LNCAP (cell line): ENCODE measurements around the gene SORCS2.

ENCODE experiments used
- CTCF ChIP-seq: fragments of 450-650 bp; IDR thresholded peaks from 2 replicates; pipeline ENCODE4 v1.5.1; 2017; ENCODE audit warnings: mild to moderate bottlenecking

SORCS2 gene

GRCh38 chr4:7160951-7161440 is 31.3 kb upstream of the SORCS2 start:
- TF ChIP-seq CTCF, result no peak

DNA sequence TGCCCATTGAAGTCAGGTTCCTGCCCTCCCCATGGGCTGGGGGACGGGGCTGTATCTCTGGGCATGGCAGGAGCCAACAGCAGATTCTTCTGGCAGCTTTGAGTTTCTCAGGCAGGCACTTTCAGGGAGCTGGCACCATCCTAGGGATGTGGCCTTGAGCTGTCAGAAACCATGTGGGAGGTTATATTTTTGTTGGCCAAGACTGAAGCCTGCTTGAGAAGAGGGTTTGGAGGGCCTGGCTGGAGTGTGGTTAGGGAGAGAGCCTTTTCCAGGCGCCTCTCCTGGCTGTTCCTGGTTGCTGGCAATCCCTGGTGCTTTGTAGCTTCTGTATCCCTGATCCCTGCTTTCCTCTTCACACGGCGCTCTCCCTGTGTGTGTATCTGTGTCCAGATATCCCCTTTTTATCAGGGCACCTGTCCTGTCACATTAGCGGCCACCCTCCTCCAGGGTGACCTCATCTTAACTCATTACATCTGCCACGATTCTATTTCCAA is 30.6 kb upstream of the SORCS2 start:
- no peak for TF ChIP-seq CTCF

DNA sequence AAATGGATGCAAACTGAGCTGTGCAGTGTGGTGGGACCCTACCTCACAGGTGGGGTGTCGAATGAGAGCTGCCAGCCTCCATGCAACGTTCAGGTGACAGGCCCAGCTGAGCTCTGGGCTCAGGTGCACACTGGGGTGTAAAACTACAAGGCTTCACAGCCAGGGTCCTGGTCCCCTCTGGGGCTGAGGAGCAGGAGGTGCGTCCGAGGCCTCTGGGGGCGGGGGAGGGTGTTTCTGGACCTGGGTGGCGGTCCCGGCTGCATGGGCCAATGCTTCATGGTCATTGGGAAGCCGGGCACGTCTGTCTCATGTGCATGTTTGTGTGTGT is 26.5 kb upstream of the SORCS2 start:
- TF ChIP-seq CTCF, result no peak

- TF ChIP-seq CTCF, result no peak
These were observed 26.1 kb upstream of the SORCS2 start for GRCh38 chr4:7166237-7166636.

- no peak for TF ChIP-seq CTCF
These were observed 25.2 kb upstream of the SORCS2 start for GRCh38 chr4:7166981-7167700.

DNA sequence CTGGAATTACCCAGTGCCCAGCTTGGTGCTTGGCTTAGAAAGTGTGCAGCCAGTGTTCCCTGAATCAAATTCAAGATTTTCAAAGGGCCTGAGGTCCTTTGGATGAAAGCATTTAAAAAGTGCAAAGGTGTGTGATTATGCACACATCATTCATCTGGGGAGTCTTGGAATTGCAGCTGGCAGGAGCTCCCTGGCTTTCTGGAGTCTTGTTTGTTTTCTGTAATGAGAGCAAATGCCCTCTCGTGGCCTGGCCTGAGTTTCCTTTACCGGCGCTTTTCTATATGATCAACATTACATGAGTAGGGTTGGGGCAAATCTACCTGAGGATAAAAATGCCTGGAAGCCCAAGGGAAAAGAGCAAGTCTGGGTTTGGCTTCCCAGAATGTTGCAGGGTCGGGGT is 24.6 kb upstream of the SORCS2 start:
- peak; percentile 49; the same call in 1 of the 2 replicates for TF ChIP-seq CTCF

DNA sequence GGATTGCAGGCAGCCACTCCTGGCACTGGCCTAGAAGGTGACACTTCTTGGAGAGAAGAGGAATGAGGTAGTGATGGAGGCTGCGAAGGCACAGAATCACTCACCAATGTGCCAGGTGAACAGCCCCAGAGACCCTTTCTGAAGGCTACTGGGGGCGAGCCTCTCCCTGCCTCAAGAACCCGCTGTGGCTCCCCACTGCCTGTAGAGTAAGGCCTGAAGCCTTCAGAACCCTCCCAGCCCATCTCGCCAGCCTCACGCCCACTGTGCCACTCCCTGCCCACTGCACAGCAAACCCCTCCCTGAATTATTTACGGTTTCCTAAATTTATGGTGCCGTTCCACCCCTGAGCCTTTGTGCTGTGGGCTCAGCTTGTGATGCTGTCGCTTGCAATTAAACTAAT is 24.2 kb upstream of the SORCS2 start:
- no peak for TF ChIP-seq CTCF

- TF ChIP-seq CTCF, result no peak
These were observed 23.2 kb upstream of the SORCS2 start for GRCh38 chr4:7169134-7169533.
